IgD-negative memory B cell (primary cell): ENCODE measurements around the gene CD44. TPM values are rescaled to one million over a fixed set of nuclear protein-coding genes. Genes with fewer than 3 reads are reported as not detected.
"Not testable (repeated sequence)": the region's sequence is repeated elsewhere in the genome, so short reads cannot be mapped to it uniquely, and the experiment has no call there.

Experiments
- H3K27ac Mint-ChIP-seq, 3 donors: one replicate each; pipeline ENCODE4 v1.8.0; 2020 to 2022; ENCODE audit warnings: mild to moderate bottlenecking in 3 of 3, mixed read lengths in 3 of 3, moderate library complexity in 1 of 3
- H3K27me3 Mint-ChIP-seq: one replicate; pipeline ENCODE4 v1.8.0; 2021; ENCODE audit warnings: mixed read lengths
- H3K36me3 Mint-ChIP-seq: one replicate; pipeline ENCODE4 v1.8.0; 2020; ENCODE audit warnings: mild to moderate bottlenecking, mixed read lengths
- H3K4me1 Mint-ChIP-seq, 3 donors: one replicate each; pipeline ENCODE4 v1.8.0; 2020 to 2022; ENCODE audit warnings: mixed read lengths in 3 of 3, mild to moderate bottlenecking in 1 of 3
- H3K4me3 Mint-ChIP-seq, 4 donors: one replicate each; pipeline ENCODE4 v1.8.0; 2020 to 2022; ENCODE audit warnings: mild to moderate bottlenecking in 4 of 4, mixed read lengths in 4 of 4, moderate library complexity in 3 of 4
- H3K9me3 Mint-ChIP-seq, 3 donors: one replicate each; pipeline ENCODE4 v1.8.0; 2020 to 2021; ENCODE audit warnings: mixed read lengths in 3 of 3, mild to moderate bottlenecking in 1 of 3
- polyA plus RNA-seq: library from polyadenylated mRNA; unstranded; fragments of 300-500 nt; fragmentation: Illumina TruSeq; gene quantifications from one replicate; pipeline ENCODE4 v1.2.3, GENCODE V29; 2021

CD44 gene
- polyA plus RNA-seq = 176 TPM

- Mint-ChIP-seq H3K4me1 (peaks cover 30 to 50% (median 36%) of the 10 kb centered on the region in 3 donors), H3K27ac (peak within 1 kb of the TSS; percentile 89 to 97 (median 95)), H3K27me3 (no peaks in the 10 kb centered on the region), H3K9me3 (no peaks in the 10 kb centered on the region), H3K4me3 (peak within 1 kb of the TSS; percentile 91 to 98 (median 96)), H3K36me3 (peaks cover under 1% of the 10 kb centered on the region)
Measured at GRCh38 chr11:35138943-35139721, at the start of gene CD44. Gene CD44 (plus strand): TSS chr11:35139171. CDS start chr11:35139304, 133 bp downstream.

- peaks cover 26 to 41% (median 38%) of the 10 kb centered on the region in 3 donors for H3K4me1 Mint-ChIP-seq
- H3K36me3 Mint-ChIP-seq = peaks cover 2% of the 10 kb centered on the region
- H3K27me3 Mint-ChIP-seq = no peaks in the 10 kb centered on the region
- H3K9me3 Mint-ChIP-seq = no peaks in the 10 kb centered on the region
- H3K4me3 Mint-ChIP-seq = peak overlapping the region; percentile 1 to 89 (median 68)
- H3K27ac Mint-ChIP-seq = peak overlapping the region; percentile 22 to 84 (median 73)
Measured at GRCh38 chr11:35089666-35090065, 49.3 kb upstream of the CD44 start.

GRCh38 chr11:35090125-35090524 is 48.8 kb upstream of the CD44 start:
- Mint-ChIP-seq H3K27ac (peak overlapping the region in 2 of 3 donors; percentile 22 to 84), H3K4me1 (peaks cover 26 to 44% (median 41%) of the 10 kb centered on the region in 3 donors), H3K27me3 (no peaks in the 10 kb centered on the region), H3K36me3 (peaks cover 2% of the 10 kb centered on the region), H3K9me3 (no peaks in the 10 kb centered on the region), H3K4me3 (peak overlapping the region in 1 of 4 donors; percentile 89)

GRCh38 chr11:35090991-35091390 is 48.0 kb upstream of the CD44 start:
- H3K9me3 Mint-ChIP-seq, H3K27me3 Mint-ChIP-seq, H3K27ac Mint-ChIP-seq, H3K36me3 Mint-ChIP-seq, H3K4me3 Mint-ChIP-seq: not testable (repeated sequence)
- H3K4me1 Mint-ChIP-seq = peaks cover 31 to 44% (median 43%) of the 10 kb centered on the region in 3 donors

GRCh38 chr11:35096723-35097122 is 42.2 kb upstream of the CD44 start:
- peaks cover 2% of the 10 kb centered on the region for H3K36me3 Mint-ChIP-seq
- H3K27me3 Mint-ChIP-seq = no peaks in the 10 kb centered on the region
- peaks cover 5 to 15% (median 11%) of the 10 kb centered on the region in 3 donors for H3K4me1 Mint-ChIP-seq
- no peaks in the 10 kb centered on the region for H3K9me3 Mint-ChIP-seq
- H3K27ac Mint-ChIP-seq = no peak overlapping the region
- peak overlapping the region in 1 of 4 donors; percentile 32 for H3K4me3 Mint-ChIP-seq

- no peak overlapping the region for H3K4me3 Mint-ChIP-seq
- H3K9me3 Mint-ChIP-seq = no peaks in the 10 kb centered on the region
- peaks cover 11 to 13% (median 11%) of the 10 kb centered on the region in 3 donors for H3K4me1 Mint-ChIP-seq
- no peaks in the 10 kb centered on the region for H3K27me3 Mint-ChIP-seq
- H3K27ac Mint-ChIP-seq = no peak overlapping the region
- peaks cover 2% of the 10 kb centered on the region for H3K36me3 Mint-ChIP-seq
Measured at GRCh38 chr11:35097814-35098455, 41.0 kb upstream of the CD44 start.

GRCh38 chr11:35098855-35099254 is 40.1 kb upstream of the CD44 start:
- Mint-ChIP-seq H3K36me3 (no peaks in the 10 kb centered on the region), H3K27ac (no peak overlapping the region), H3K4me1 (peaks cover 11 to 13% (median 11%) of the 10 kb centered on the region in 3 donors), H3K4me3 (no peak overlapping the region), H3K9me3 (no peaks in the 10 kb centered on the region), H3K27me3 (no peaks in the 10 kb centered on the region)

- Mint-ChIP-seq H3K4me1 (peaks cover 10 to 11% (median 11%) of the 10 kb centered on the region in 3 donors), H3K27ac (no peak overlapping the region), H3K36me3 (no peaks in the 10 kb centered on the region), H3K4me3 (no peak overlapping the region), H3K9me3 (no peaks in the 10 kb centered on the region), H3K27me3 (no peaks in the 10 kb centered on the region)
Measured at GRCh38 chr11:35099278-35100012, 39.5 kb upstream of the CD44 start.

GRCh38 chr11:35100013-35100383 is 39.0 kb upstream of the CD44 start:
- no peak overlapping the region for H3K4me3 Mint-ChIP-seq
- H3K9me3 Mint-ChIP-seq = no peaks in the 10 kb centered on the region
- H3K27ac Mint-ChIP-seq = no peak overlapping the region
- peaks cover 6 to 11% (median 6%) of the 10 kb centered on the region in 3 donors for H3K4me1 Mint-ChIP-seq
- no peaks in the 10 kb centered on the region for H3K36me3 Mint-ChIP-seq
- H3K27me3 Mint-ChIP-seq = no peaks in the 10 kb centered on the region

- no peak overlapping the region for H3K27ac Mint-ChIP-seq
- H3K9me3 Mint-ChIP-seq = no peaks in the 10 kb centered on the region
- no peaks in the 10 kb centered on the region for H3K36me3 Mint-ChIP-seq
- H3K4me3 Mint-ChIP-seq = no peak overlapping the region
- H3K27me3 Mint-ChIP-seq = no peaks in the 10 kb centered on the region
- H3K4me1 Mint-ChIP-seq = peaks cover 6 to 18% (median 8%) of the 10 kb centered on the region in 3 donors
Measured at GRCh38 chr11:35101223-35101622, 37.7 kb upstream of the CD44 start.

GRCh38 chr11:35102267-35102666 is 36.7 kb upstream of the CD44 start:
- Mint-ChIP-seq H3K36me3 (no peaks in the 10 kb centered on the region), H3K27ac (no peak overlapping the region), H3K27me3 (no peaks in the 10 kb centered on the region)

GRCh38 chr11:35103366-35104208 is 35.4 kb upstream of the CD44 start:
- Mint-ChIP-seq H3K27me3 (no peaks in the 10 kb centered on the region), H3K36me3 (no peaks in the 10 kb centered on the region), H3K27ac (no peak overlapping the region), H3K4me3 (no peak overlapping the region), H3K4me1 (peaks cover 21 to 38% (median 31%) of the 10 kb centered on the region in 3 donors), H3K9me3 (no peaks in the 10 kb centered on the region)

More at GRCh38 chr11:35102267-35102666, 36.7 kb upstream of the CD44 start:
- H3K4me3 Mint-ChIP-seq = no peak overlapping the region
- H3K9me3 Mint-ChIP-seq = no peaks in the 10 kb centered on the region
- H3K4me1 Mint-ChIP-seq = peaks cover 15 to 28% (median 18%) of the 10 kb centered on the region in 3 donors

GRCh38 chr11:35104655-35105054 is 34.3 kb upstream of the CD44 start:
- H3K27me3 Mint-ChIP-seq = no peaks in the 10 kb centered on the region
- no peaks in the 10 kb centered on the region for H3K36me3 Mint-ChIP-seq
- H3K9me3 Mint-ChIP-seq = no peaks in the 10 kb centered on the region
- H3K27ac Mint-ChIP-seq = peak overlapping the region in 1 of 3 donors; percentile 44
- H3K4me3 Mint-ChIP-seq = no peak overlapping the region
- peaks cover 21 to 46% (median 39%) of the 10 kb centered on the region in 3 donors for H3K4me1 Mint-ChIP-seq

- Mint-ChIP-seq H3K4me3 (peak overlapping the region in 1 of 4 donors; percentile 12), H3K27ac (peak overlapping the region in 2 of 3 donors; percentile 44 to 92), H3K4me1 (peaks cover 22 to 50% (median 42%) of the 10 kb centered on the region in 3 donors), H3K27me3 (no peaks in the 10 kb centered on the region), H3K9me3 (no peaks in the 10 kb centered on the region), H3K36me3 (no peaks in the 10 kb centered on the region)
Measured at GRCh38 chr11:35105319-35106079, 33.5 kb upstream of the CD44 start.
